ENCODE results near the gene PUS10.

PUS10 gene

GRCh38 chr2:60980071-60980815, 37.8 kb downstream of the PUS10 start:
- H3K4me1 ChIP-seq (ENCODE audit: control insufficient read depth, insufficient read depth, low read length): no peaks in the 10 kb centered on the region
- ChIA-PET CTCF (interaction anchor here (0.7 to 0.8 kb wide), 2 partner anchors 14 to 81 kb away, joined by 3 to 4 read pairs; no protein-coding TSS in a partner anchor), POLR2A (no interaction called here)
- no peak overlapping the region for H3K4me3 ChIP-seq (ENCODE audit: low read depth, low read length)
- no peaks in the 10 kb centered on the region for H3K36me3 ChIP-seq (ENCODE audit: control insufficient read depth in 2 of 2, insufficient read depth in 1 of 2, low read length in 2 of 2)
- no peaks in the 10 kb centered on the region for H3K9me3 ChIP-seq (ENCODE audit: control insufficient read depth, insufficient read depth, low read depth, low read length)
- no peak overlapping the region for H3K27ac ChIP-seq (ENCODE audit: extremely low read depth, low read depth, low read length)
- TF ChIP-seq PRDM2 (tag by site-specific recombination; IDR thresholded peaks at IDR 0.05; ENCODE audit: borderline replicate concordance): no peak
- no peak for TF ChIP-seq ZNF768 (tag by site-specific recombination; IDR thresholded peaks at IDR 0.05)
- TF ChIP-seq ZNF362 (tag by site-specific recombination; IDR thresholded peaks at IDR 0.05): no peak
- TF ChIP-seq ZNF223 (tag by site-specific recombination; IDR thresholded peaks at IDR 0.05): no peak
- no peak for TF ChIP-seq ZNF521 (tag by site-specific recombination; IDR thresholded peaks at IDR 0.05)
- TF ChIP-seq ZNF645 (tag by site-specific recombination; IDR thresholded peaks at IDR 0.05): no peak
- TF ChIP-seq KLF17 (tag by site-specific recombination; IDR thresholded peaks at IDR 0.05): no peak
- TF ChIP-seq SETDB1 (IDR thresholded peaks at IDR 0.05; ENCODE audit: insufficient read length, low read length): no peak
- no peak for TF ChIP-seq ZNF175 (tag by site-specific recombination; IDR thresholded peaks at IDR 0.05)
- TF ChIP-seq TCF7L2 (IDR thresholded peaks at IDR 0.05; ENCODE audit: borderline replicate concordance, low read depth, low read length): no peak
- no peak for TF ChIP-seq ZNF133 (tag by site-specific recombination; IDR thresholded peaks at IDR 0.05)
- TF ChIP-seq ZNF580 (tag by site-specific recombination; IDR thresholded peaks at IDR 0.05): no peak
- TF ChIP-seq ZNF449 (tag by site-specific recombination; IDR thresholded peaks at IDR 0.05): no peak
- no peak for TF ChIP-seq WT1 (tag by site-specific recombination; IDR thresholded peaks at IDR 0.05)
